DND-41 (cell line): Measurements from ENCODE around the gene CFAP54.

ENCODE experiments used
- EZH2 ChIP-seq: IDR thresholded peaks from 3 replicates; pipeline ENCODE4 v1.6.1; 2012; ENCODE audit warnings: borderline replicate concordance, low read depth, mild to moderate bottlenecking, moderate library complexity, low read length, inconsistent platforms; ENCODE audit not compliant: severe bottlenecking
- TF ChIP-seq, protein P1 (sequence below): IDR thresholded peaks from 2 replicates; pipeline ENCODE4 v1.5.1; 2012; ENCODE audit warnings: borderline replicate concordance, low read length, moderate library complexity, mild to moderate bottlenecking; ENCODE audit not compliant: poor library complexity, severe bottlenecking; ENCODE audit errors: extremely low read depth

DNA sequence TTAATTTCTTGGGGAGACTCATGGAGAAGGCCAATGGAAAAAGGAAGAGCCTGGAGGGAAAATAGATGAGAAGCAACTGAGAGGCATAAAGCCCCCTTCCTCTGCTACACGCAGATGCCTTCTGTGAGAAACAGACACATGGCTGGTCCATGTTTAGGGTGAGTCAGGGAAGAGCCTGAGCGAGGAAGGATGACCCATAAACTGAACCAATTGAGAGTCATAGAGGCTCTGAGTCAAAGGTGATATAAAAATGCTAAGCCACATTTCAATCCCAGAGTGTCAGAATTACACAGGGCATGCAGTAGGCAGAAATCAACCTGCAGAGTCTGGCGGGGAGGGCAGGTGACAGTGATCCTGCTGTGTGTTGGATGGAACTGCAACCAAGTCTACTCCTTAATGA is 387.6 kb downstream of the CFAP54 start:
- TF ChIP-seq, protein P1, sequence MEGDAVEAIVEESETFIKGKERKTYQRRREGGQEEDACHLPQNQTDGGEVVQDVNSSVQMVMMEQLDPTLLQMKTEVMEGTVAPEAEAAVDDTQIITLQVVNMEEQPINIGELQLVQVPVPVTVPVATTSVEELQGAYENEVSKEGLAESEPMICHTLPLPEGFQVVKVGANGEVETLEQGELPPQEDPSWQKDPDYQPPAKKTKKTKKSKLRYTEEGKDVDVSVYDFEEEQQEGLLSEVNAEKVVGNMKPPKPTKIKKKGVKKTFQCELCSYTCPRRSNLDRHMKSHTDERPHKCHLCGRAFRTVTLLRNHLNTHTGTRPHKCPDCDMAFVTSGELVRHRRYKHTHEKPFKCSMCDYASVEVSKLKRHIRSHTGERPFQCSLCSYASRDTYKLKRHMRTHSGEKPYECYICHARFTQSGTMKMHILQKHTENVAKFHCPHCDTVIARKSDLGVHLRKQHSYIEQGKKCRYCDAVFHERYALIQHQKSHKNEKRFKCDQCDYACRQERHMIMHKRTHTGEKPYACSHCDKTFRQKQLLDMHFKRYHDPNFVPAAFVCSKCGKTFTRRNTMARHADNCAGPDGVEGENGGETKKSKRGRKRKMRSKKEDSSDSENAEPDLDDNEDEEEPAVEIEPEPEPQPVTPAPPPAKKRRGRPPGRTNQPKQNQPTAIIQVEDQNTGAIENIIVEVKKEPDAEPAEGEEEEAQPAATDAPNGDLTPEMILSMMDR, result no peak
- no peak for TF ChIP-seq EZH2
